HG02870 (cell line): ENCODE data around the gene DRC7.

Source experiments
- ATAC-seq: cut with Tn5 transposase; IDR thresholded peaks from one replicate; pipeline ENCODE4 v1.9.1; 2021; ENCODE audit warnings: mild to moderate bottlenecking, moderate library complexity; ENCODE audit not compliant: unreplicated experiment

The DRC7 gene

GRCh38 chr16:57759541-57760356 is 65.1 kb downstream of the DRC7 start:
- ATAC-seq: no peak

GRCh38 chr16:57760357-57761160 is 66.0 kb downstream of the DRC7 start:
- no peak for ATAC-seq

GRCh38 chr16:57761301-57761700 is 66.7 kb downstream of the DRC7 start:
- ATAC-seq: no peak

GRCh38 chr16:57761957-57762356 is 67.4 kb downstream of the DRC7 start:
- ATAC-seq: no peak

GRCh38 chr16:57762365-57763040 is 67.9 kb downstream of the DRC7 start:
- no peak for ATAC-seq

GRCh38 chr16:57763285-57764005 is 68.8 kb downstream of the DRC7 start:
- no peak for ATAC-seq

- ATAC-seq: no peak
These were observed 69.4 kb downstream of the DRC7 start for GRCh38 chr16:57764006-57764340.

- ATAC-seq: no peak
These were observed 69.9 kb downstream of the DRC7 start for GRCh38 chr16:57764341-57765159.

- ATAC-seq: no peak
These were observed 70.6 kb downstream of the DRC7 start for GRCh38 chr16:57765160-57765728.

GRCh38 chr16:57766714-57767348 is 72.2 kb downstream of the DRC7 start:
- ATAC-seq: no peak

GRCh38 chr16:57769541-57770145 is 75.0 kb downstream of the DRC7 start:
- ATAC-seq: no peak

- ATAC-seq: no peak
These were observed 75.8 kb downstream of the DRC7 start for GRCh38 chr16:57770361-57770760.

- ATAC-seq: no peak
These were observed 76.7 kb downstream of the DRC7 start for GRCh38 chr16:57771141-57771785.

GRCh38 chr16:57773019-57773418 is 78.4 kb downstream of the DRC7 start:
- no peak for ATAC-seq

- ATAC-seq: no peak
These were observed 79.2 kb downstream of the DRC7 start for GRCh38 chr16:57773655-57774295.

- ATAC-seq: no peak
These were observed 80.2 kb downstream of the DRC7 start for GRCh38 chr16:57774705-57775285.

GRCh38 chr16:57775661-57776469 is 81.3 kb downstream of the DRC7 start:
- ATAC-seq: no peak
